ENCODE measurements around the gene ATCAY.
A peak's percentile ranks its signal among the peaks of the same experiment; 100 is the strongest.
"Not testable (repeated sequence)": the region's sequence is repeated elsewhere in the genome, so short reads cannot be mapped to it uniquely, and the experiment has no call there.

Gene ATCAY

DNA sequence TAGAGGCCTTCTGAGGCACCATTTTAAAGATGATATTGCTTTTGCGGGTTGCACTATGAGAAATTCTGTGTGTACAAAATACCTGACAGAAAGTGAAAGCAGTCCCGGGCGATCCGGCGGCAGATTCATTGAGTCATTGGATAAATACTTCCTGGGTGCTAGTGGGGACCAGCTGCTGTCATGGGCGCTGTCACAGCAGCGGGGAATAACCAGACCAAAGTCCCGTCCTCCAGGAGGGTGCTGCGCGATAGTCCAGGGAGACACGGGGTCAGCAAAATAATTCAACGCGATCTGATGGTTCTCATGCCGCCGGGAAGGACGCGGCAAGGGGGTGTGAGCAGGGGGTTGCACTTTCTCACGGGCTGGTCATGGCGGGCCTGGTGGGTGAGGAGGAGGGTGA is 25.2 kb upstream of the ATCAY start:
- no peak for DNase-seq (ENCODE audit: low read depth in 2 of 2)

DNA sequence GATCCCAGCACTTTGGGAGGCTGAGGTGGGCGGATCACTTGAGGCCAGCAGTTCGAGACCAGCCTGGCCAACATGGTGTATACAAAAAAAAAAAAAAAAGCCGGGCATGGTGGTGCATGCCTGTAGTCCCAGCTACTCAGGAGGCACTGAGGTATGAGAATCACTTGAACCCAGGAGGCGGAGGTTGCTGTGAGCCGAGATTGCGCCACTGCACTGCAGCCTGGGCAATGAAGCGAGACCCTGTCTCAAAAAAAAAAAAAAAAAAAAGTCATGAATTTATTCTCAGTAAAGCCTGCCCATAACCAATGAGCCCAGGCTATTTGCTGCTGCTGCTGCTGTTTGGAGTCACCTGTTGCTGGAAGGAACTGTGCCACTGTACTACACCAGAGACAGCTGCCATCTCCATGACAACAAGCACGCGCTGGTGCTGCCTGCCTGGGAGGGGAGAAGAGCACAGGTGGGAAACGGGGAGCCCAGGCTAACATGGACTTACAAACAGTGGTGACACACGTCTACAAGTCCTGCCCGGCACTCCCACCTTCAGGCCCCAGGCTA is 23.0 kb upstream of the ATCAY start:
- DNase-seq (ENCODE audit: low read depth in 2 of 2): no peak

DNA sequence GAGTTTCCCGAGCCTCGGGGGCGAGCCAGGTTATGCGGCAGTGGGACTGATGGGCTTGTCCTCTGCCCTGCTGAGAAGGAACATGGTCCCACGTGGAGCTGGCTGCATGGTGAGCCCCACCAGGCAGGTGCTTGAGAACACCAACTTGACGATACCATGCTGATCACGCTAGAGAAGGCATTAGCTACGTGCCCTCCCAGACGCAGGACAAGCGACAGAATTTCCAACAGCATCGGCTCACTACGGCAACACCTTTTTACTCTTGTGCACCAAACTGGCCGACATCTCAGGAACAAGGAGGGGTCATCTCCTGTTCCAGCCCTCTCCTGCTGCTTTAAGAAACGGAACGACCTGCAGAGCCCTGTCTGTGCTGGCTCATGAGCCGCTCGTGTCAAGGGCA is 20.0 kb upstream of the ATCAY start:
- DNase-seq (ENCODE audit: low read depth in 2 of 2): no peak

DNA sequence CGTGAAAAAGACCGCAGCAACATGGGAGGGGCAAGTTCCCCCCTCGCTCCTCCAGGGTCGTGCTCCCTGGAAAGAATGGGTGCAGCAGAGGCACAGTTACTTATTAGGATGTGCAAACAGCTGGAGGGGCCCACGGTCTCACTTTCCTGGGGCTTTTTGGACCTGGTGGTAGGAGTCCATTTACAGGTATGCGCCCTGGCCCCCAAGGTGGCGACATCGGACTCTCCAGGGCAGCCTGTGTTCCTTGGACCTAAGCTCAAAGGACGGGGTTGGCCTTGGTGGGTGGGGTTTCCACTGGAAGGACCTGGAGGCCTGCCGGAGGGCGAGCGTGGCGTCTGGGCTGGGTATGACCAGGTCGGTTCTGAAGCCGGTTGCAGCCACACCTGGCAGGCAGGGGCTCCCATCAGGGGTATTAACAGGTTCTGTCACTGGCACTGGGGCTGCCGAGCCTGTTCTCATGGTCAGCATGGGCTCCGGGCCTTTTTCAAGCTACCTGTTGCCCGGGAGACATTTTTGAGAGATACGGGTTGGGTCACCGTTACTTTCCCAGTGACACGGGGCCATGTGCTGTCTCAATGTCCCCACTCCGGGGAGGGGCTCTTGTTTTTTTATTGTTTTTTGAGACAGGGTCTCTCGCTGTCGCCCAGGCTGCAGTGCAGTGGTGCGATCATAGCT is 17.5 kb upstream of the ATCAY start:
- DNase-seq (ENCODE audit: low read depth in 2 of 2): no peak

DNA sequence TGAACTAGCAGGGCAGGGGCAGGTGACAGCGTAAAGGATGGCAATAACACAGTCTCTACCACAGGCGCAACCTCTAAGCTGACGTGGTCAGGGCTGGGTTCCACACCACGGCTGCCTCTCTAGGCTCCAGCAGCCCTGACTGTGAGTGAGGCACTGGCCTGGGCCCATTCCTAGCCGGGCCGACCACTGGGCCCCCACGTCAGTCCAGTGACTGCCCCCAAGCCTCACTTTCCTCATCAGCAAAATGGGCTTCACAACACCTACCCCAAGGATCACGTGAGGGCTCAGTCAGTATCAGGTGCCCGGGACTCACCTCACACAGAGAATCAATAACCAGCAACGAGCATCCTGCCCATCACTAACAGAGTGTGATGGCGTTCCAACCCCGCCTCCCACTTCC is 16.8 kb upstream of the ATCAY start:
- DNase-seq (ENCODE audit: low read depth in 2 of 2): no peak

DNA sequence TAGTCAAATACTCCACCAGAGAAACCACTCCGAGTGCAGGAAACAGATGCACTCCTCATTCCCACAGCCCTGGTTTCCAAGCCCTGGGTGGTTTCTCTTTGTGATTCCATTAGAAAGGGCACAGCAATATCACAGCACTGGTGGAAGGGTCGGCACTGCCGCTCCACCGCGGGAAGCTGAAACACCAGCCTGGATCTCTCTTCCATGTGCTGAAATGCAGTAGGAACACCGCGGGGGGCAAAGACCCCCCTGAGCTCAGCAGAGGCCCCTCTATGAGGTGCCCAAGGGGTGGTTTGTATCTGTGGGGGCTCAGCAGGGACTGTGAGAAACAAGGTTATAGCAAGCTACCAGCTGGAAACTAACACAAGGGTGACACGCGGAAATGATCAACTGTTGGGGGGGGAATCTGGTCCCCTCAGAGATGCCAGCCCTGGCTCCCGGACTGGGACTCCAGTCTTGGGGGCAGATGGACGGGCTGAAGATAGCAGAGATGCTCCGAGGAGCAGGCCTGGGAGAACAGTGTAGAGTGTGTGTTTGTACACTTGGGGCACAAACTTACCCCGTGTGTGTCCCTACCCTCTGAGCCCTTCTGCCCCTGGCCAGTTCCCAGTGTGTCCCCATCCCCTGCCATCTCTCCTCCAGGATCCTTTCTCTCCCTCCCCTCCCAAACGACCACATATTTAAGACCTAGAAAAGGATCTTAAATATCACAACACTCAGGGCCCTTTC is 13.4 kb upstream of the ATCAY start:
- no peak for DNase-seq (ENCODE audit: low read depth in 2 of 2)

DNA sequence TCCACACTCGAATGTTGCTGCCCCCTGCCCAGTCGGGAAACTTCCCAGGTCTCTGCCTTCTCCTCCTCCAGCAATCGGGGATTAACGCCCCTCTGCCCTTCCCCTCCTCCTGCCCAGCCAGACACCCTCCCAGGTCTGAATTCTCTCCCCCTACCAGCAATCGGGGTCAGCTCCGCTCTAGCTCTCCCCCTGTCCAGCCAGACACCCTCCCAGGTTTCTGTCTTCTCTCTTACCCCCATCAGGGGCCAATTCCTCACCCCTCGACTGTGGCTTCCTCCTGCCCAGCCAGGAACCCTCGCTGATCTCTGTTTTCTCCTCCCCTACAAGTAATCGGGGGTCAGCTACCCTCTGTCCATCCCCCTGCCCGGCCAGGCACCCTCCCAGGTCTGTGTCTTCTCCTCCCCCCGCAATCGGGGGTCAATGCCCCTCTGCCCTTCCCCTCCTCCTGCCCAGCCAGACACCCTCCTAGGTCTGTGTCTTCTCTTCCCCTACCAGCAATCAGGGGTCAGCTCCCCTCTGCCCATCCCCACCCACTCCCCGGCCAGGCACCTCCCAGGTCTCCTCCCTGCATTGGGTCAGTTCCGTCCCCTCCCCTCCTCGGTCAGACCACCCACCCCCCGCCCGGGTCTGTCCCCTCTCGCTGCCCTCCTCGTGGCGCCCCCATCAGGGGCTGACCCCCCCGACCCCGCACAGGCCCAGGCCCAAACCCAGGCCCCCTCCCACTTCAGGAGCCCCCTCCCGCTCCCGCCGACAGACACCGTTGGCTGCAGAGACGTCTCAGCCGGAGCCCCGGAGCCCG is 12.3 kb upstream of the ATCAY start:
- no peak for DNase-seq (ENCODE audit: low read depth in 2 of 2)

DNA sequence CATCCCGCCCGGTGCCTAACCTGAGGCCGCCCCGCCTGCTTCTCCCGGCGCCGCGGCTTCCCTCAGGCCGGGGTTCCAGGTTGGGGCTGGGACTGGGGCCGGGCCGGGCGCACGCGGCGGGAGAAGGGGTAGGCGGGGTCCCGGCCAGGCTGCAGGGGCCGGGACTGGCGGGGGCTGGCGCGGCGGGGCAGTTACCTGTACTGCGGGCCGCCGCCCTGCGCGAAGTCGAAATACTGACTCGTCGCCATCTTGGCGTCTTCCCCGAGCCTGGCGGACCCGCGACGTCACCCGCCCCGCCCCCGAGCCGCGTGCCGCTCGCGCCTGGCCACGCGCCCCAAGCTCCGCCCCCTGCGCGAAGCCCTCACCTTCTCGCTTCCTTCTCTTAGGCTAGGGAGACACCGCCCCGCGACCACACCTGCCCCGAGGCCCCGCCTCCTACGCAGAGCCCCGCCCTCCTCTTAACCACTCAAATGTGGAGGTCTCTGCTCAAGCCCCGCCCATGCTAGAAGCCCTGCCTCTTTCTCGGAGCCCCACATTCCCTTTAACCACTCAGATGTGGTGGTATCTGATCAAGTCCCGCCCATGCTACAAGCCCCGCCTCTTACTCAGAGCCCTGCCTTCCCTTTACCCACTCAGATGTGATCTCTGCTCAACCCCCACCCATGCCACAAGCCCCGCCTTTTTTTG is 11.6 kb upstream of the ATCAY start, which contains the start of gene ZFR2:
TSS of gene ZFR2 (minus strand) at position 269 of the 687 bp plus-strand sequence. CDS start at position 248, 21 bp downstream.
- peak in 1 of 2 experiments; percentile 6 for DNase-seq (ENCODE audit: low read depth in 2 of 2)

DNA sequence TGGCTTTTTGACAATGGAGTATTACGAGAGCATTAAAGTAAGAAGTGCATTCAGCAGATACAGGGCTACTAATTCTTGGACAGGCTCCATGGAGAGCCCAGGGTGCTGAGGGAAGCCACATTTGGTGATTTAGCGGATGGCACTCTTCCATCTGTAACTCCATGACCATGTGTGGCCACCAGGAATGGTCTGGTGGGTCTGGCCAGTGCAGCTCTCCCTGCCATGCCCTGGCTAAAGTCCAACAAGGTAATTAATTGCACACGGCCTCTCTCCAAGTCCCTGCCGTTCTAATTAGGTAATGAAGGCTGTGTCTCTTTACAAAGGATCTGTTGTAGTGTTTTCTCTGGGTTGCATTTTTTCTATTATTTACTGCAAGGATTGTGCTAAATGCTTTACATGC is 7.3 kb upstream of the ATCAY start:
- DNase-seq (ENCODE audit: low read depth in 2 of 2): no peak

DNA sequence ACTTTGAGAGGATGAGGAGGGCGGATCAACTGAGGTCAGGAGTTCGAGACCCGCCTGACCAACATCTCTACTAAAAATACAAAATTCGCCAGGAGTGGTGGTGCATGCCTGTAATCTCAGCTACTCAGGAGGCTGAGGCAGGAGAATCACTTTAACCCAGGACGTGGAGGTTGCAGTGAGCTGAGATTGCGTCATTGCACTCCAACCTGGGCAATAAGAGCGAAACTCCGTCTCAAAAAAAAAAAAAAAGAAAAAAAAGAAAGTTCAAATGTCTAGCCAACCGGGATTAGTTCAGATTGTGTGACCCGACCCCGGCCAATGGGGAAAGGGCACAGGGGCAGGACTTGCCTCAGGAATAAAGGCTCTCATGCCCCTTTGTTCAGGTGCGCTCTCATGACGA is 5.8 kb upstream of the ATCAY start:
- not testable (repeated sequence) for DNase-seq (ENCODE audit: low read depth in 2 of 2)

DNA sequence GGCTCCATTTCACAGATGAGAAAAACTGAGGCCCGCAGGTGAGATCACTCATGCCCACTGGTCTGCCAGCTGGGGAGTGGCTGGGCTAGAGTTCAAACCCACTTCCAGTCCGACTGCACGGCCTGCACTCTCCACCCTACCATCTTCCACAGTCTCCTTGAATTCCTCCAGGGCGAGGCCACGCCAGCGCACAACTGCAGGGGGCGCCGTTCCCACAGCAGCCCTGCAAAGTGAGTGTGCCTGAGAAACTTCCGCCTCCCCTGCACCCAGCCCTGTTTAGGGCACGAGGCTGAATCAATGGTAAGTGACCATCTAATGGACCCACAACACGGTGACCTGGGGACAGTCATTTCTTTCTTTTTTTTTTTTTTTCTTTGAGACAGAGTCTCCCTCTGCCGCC is 829 bp upstream of the ATCAY start:
- no peak for DNase-seq (ENCODE audit: low read depth in 2 of 2)

DNA sequence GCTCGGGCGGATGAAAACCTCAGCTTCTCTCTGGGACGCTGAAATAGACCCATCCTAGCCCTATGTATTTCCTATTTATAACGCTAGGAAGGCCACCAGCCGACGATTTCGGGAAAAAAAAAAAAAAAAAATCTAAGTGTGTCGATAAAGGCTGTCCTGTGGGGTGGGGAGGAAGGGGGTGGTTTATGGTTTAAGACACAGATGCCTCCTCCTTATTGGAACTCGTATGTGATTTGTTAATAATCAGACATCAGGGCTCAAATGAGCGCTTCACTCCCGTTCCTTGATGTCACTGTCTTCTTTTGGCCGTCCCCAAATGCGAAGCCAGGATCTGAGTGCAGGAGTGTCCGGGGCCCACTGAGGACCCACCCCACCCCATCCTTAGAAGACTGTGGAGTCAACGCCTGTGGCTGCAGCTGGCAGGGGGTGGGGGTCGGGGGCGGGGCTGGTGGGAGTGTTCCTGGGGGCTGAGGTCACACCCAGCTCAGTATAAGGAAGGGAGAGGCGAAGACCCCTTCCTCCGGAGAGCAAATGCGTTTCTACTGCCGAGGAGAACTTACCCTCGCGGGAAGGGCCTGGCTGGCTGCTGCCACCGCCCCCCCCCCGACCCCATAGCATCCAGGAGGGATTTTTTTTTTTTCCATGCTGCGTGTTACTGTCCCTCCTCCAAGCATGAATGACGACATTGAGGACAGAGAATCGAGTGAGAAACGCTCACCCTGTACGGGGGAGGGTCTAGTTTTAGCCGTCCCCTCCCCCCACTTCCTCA is 971 bp downstream of the ATCAY start:
- no peak for DNase-seq (ENCODE audit: low read depth in 2 of 2)

DNA sequence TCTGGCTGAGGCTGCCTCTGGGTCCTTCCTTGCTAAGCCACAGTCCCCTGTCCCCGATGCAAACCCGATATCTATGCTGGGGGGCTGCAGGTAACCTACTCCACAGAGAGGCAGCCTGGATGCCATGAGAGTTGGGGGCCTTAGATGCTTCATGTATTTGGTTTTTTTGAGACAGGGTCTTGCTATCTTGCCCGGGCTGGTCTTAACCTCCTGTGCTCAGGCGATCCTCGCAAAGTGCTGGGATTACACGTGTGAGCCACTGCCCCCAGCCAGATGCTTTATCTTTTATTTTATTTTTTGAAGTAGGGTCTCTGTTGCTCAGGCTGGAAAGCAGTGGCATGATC is 1.5 kb downstream of the ATCAY start:
- no peak for DNase-seq (ENCODE audit: low read depth in 2 of 2)

DNA sequence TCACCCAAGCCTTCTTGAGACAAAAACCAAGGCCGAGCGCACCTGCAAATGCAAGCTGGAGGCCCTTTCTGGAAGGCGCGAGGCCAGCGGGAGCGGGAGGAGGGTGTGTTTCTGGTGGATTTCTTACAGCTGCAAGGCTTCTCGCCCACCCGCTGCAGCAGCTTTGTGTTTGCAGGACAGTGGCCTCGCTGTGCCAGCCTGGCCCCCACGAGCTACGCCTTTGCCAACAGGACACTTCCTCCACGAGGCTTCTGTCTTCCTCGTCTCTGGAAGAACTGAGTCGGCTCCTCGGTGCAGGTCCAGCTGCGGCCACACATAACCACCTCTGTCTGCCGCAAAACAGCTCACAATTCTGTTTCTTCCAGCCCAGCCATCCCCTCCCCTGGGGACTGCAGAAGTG is 10.1 kb downstream of the ATCAY start:
- DNase-seq (ENCODE audit: low read depth in 2 of 2): no peak

DNA sequence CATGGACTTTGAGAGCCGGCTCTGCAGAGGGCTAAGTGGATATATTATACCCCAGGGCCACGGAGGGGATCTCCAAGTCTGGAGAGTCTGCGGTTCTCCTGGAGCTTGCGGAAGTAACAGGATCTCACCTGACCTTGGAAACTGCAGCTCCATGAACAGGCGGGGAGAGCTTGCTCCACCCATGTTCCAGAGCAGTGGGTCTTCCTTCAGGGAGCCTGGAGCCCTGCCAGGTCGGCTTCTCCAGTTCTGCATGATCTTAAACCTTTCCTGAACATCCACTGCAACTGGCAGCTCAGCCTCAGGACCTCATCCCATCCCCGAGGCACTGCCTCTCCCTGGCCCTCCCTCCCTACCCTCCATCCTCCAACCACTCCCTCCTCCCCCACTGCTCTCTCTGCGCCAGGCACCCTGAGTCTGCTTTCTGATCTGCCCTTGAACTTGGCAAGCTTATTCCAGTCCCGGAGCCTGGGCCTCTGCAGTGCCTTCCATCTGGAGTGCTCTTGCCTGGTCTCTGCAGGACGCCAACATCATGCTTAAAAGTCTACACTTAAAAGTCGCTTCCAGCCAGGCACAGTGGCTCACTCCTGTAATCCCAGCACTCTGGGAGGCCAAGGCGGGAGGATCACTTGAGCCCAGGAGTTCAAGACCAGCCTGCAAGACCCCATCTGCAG is 13.2 kb downstream of the ATCAY start:
- DNase-seq (ENCODE audit: low read depth in 2 of 2): no peak

DNA sequence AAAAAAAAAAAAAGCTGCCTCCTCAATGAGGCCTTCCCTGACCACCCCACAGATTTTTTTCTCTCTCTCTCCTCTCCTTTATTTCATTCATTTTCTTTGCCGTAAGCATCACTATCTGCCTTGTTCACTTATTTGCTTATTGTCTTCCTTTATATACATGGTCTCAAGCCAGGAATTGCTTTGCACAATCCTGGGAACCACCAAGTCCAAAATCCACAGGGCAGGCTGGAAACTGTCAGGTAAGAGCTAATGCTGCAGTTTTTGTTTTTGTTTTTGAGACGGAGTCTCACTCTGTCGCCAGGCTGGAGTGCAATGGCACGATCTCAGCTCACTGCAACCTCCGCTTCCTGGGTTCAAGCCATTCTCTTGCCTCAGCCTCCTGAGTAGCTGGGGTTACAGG is 14.5 kb downstream of the ATCAY start:
- DNase-seq (ENCODE audit: low read depth in 2 of 2): not testable (repeated sequence)

DNA sequence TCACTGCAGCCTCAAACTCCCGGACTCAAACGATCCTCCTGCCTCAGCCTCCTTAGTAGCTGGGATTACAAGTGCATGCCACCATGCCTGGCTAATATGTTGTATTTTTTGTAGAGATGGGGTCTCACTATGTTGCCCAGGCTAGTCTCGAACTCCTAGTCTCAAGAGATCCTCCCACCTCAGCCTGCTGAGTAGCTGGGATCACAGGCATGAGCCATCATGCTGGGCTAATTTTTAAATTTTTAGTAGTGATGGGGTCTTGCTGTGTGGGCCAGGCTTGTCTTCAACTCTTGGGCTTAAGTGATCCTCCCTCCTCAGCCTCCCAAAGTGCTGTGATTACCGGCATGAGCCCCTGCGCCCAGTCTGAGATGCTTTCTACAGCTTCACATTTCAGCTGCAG is 15.3 kb downstream of the ATCAY start:
- no peak for DNase-seq (ENCODE audit: low read depth in 2 of 2)

DNA sequence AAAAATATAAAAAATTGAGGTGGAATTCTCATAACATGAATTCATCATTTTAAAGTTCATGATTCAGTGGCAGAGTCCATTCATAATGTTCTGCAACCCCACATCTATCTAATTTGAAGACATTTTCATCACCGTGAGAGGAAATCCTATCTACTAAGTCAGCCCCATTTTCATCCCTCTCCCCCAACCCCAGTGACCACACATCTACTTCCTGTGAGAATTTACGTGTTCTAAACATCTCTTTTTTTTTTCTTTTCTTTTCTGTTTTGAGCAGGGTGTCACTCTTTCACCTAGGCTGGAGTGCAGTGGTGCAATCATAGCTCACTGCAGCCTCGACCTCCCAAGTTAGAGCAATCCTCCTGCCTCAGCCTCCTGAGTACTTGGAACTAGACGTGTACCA is 17.5 kb downstream of the ATCAY start:
- no peak for DNase-seq (ENCODE audit: low read depth in 2 of 2)

DNA sequence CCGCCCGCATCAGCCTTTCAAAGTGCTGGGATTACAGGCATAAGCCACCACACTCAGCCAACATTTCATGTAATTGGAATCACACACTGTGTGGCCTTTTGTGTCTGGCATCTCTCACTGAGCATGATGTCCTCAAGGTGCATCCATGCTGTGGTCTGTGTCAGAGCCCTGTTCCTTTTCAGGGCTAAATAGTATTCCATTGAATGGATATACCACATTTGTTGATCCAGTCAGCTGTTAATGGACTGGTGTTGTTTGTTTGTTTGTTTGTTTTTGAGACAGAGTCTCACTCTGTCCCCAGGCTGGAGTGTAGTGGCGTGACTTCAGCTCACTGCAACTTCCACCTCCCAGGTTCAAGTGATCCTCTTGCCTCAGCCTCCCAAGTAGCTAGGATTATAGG is 17.9 kb downstream of the ATCAY start:
- no peak for DNase-seq (ENCODE audit: low read depth in 2 of 2)

DNA sequence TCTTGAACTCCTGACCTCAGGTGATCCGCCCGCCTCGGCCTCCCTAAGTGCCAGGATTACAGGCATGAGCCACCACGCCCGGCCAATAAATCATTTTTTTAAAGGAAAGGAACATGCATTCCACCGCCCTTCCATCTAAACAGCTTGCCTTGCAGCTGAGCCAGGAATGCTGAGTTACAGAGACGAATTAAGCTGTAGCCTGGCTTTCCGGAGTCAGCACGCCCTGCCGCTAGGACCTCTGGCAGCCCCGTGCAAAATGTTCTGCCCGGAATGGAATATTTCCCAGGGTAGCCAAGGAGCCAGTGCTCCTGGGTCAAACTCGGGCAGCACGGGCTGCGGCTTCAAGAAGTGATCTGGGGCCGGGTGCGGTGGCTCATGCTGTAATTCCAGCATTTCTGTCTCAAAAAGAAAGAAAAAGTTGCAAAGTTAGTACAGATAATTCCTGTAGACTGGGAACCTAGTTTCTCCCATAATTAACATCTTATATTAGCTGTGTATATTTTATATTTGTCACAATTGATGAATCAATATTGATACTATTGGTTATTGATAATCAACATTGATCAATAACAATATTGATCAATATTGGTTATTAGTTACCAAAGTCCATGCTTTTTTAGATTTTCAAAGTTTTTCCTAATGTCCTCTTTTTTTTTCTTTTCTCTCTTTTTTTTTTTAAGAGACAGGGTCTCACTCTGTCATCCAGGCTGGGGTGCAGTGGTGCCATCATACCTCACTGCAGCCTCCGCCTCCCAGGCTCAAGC is 19.2 kb downstream of the ATCAY start:
- no peak for DNase-seq (ENCODE audit: low read depth in 2 of 2)
